Measurements from ENCODE around the gene SHC2.

The SHC2 gene

GRCh38 chr19:497491-497868 lies 36.6 kb upstream of the SHC2 start (continued):
- TF ChIP-seq ZNF362 (tag by site-specific recombination; IDR thresholded peaks at IDR 0.05): no peak
- no peak for TF ChIP-seq ZBTB6 (tag by site-specific recombination; IDR thresholded peaks at IDR 0.05)
- TF ChIP-seq ZNF544 (tag by site-specific recombination; IDR thresholded peaks at IDR 0.05): no peak
- no peak for TF ChIP-seq ZBTB1 (tag by site-specific recombination; IDR thresholded peaks at IDR 0.05)
- TF ChIP-seq ZNF423 (tag by site-specific recombination; IDR thresholded peaks at IDR 0.05): no peak
- TF ChIP-seq ZNF658 (tag by site-specific recombination; IDR thresholded peaks at IDR 0.05): no peak

- ChIA-PET CTCF (no interaction called here), POLR2A (interaction anchor here (0.6 kb wide), 1 partner anchor 168 kb away, joined by 3 read pairs; no protein-coding TSS in a partner anchor)
- TF ChIP-seq ZBTB48 (tag by site-specific recombination; IDR thresholded peaks at IDR 0.05) (no peak), ZNF558 (tag by site-specific recombination; IDR thresholded peaks at IDR 0.05) (no peak), HOXC10 (CRISPR knock-in tag; IDR thresholded peaks at IDR 0.05) (no peak), ZNF280C (tag by site-specific recombination; IDR thresholded peaks at IDR 0.05) (no peak), ZNF223 (tag by site-specific recombination; IDR thresholded peaks at IDR 0.05) (no peak), ZNF274 (IDR thresholded peaks at IDR 0.05; ENCODE audit: low read length) (no peak), ZNF274 (tag by site-specific recombination; IDR thresholded peaks at IDR 0.05; ENCODE audit: borderline replicate concordance) (no peak), KLF9 (tag by site-specific recombination; IDR thresholded peaks at IDR 0.05; ENCODE audit: low read depth) (no peak), ZNF600 (tag by site-specific recombination; IDR thresholded peaks at IDR 0.05) (no peak), ZSCAN30 (tag by site-specific recombination; IDR thresholded peaks at IDR 0.05) (no peak), ZNF404 (tag by site-specific recombination; IDR thresholded peaks at IDR 0.05) (no peak)
- no peaks in the 10 kb centered on the region for H3K4me1 ChIP-seq (ENCODE audit: control insufficient read depth, insufficient read depth, low read length)
- no peak overlapping the region for H3K27ac ChIP-seq (ENCODE audit: extremely low read depth, low read depth, low read length)
- no peak overlapping the region for H3K4me3 ChIP-seq (ENCODE audit: low read depth, low read length)
- H3K36me3 ChIP-seq (ENCODE audit: control insufficient read depth in 2 of 2, insufficient read depth in 1 of 2, low read length in 2 of 2): no peaks in the 10 kb centered on the region
- H3K9me3 ChIP-seq (ENCODE audit: control insufficient read depth, insufficient read depth, low read depth, low read length): no peaks in the 10 kb centered on the region
Observed at GRCh38 chr19:496986-497385, 36.2 kb upstream of the SHC2 start.

- no peak within 1 kb of the TSS for H3K4me3 ChIP-seq (ENCODE audit: low read depth, low read length)
- H3K4me1 ChIP-seq (ENCODE audit: control insufficient read depth, insufficient read depth, low read length): no peaks in the 10 kb centered on the region
- ChIA-PET CTCF (interaction anchor here (1.1 to 2.6 kb wide), 5 partner anchors 8 to 33 kb away, joined by 4 to 12 read pairs (median 8); no protein-coding TSS in a partner anchor), POLR2A (interaction anchor here (2.0 kb wide), 1 partner anchor 11 kb away, joined by 7 read pairs; the partner anchor contains the start of gene TPGS1)
- no peaks in the 10 kb centered on the region for H3K36me3 ChIP-seq (ENCODE audit: control insufficient read depth in 2 of 2, insufficient read depth in 1 of 2, low read length in 2 of 2)
- H3K9me3 ChIP-seq (ENCODE audit: control insufficient read depth, insufficient read depth, low read depth, low read length): no peaks in the 10 kb centered on the region
- no peak within 1 kb of the TSS for H3K27ac ChIP-seq (ENCODE audit: extremely low read depth, low read depth, low read length)
- TF ChIP-seq ZNF629 (tag by site-specific recombination; IDR thresholded peaks at IDR 0.05) (no peak), ZNF202 (tag by site-specific recombination; IDR thresholded peaks at IDR 0.05; ENCODE audit: borderline replicate concordance) (no peak), ZNF544 (tag by site-specific recombination; IDR thresholded peaks at IDR 0.05) (no peak), ZNF530 (tag by site-specific recombination; IDR thresholded peaks at IDR 0.05; ENCODE audit: low read depth) (no peak), PRDM1 (tag by site-specific recombination; IDR thresholded peaks at IDR 0.05) (no peak), ZNF776 (tag by site-specific recombination; IDR thresholded peaks at IDR 0.05; ENCODE audit: borderline replicate concordance) (no peak), KLF1 (tag by site-specific recombination; IDR thresholded peaks at IDR 0.05) (no peak), ZNF621 (tag by site-specific recombination; IDR thresholded peaks at IDR 0.05) (no peak), ZNF280C (tag by site-specific recombination; IDR thresholded peaks at IDR 0.05) (no peak), ZBTB49 (tag by site-specific recombination; IDR thresholded peaks at IDR 0.05; ENCODE audit: low read depth) (no peak), ZBTB1 (tag by site-specific recombination; IDR thresholded peaks at IDR 0.05) (no peak)
Observed at GRCh38 chr19:496112-496665, 35.4 kb upstream of the SHC2 start, which contains the start of gene MADCAM1. MADCAM1 (plus strand) TSS chr19:496486; CDS start chr19:496500, 14 bp downstream.

Measured in HEK293 (cell line).